ENCODE data around the gene PTPRM. TPM values are rescaled to one million over a fixed set of nuclear protein-coding genes. Genes with fewer than 3 reads are reported as not detected.

PTPRM gene
- polyA plus RNA-seq, 3 donors, result 0.04 to 2.1 (median 0.66) TPM

DNA sequence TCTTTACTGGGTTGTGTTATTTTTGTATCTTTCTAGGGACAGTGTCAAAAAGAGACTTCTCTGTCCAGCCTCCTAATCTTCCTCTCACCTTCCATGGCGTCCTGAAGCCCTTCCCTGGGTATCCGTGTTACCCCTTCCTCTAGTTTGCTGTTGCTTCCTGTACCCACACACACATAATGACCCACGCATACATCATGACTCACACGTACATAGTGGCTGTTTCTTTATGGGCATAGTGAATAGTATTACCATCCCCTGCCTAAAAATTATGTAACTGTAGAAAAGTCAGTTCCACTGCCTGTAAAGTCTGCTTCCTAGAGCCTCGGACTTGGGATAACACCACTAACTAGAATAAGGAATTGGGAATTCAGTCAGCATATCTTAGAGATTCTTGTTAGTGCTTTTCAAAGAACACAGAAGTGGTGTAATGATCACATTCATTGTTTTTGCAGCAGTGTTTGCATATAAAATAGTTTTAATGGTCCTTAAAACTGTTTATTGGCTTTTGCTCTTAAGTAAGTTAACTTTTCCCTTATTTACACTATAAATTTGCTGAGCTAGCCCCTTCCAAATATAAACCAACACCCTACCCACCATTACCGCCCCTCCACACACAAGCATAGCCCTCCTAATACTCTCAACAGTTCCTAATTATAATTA lies 733.8 kb downstream of the PTPRM start:
- no peak overlapping the region for H3K27ac Mint-ChIP-seq
- H3K4me1 Mint-ChIP-seq, result no peaks in the 10 kb centered on the region
- peaks cover 0 to 2% (median 0%) of the 10 kb centered on the region in 7 donors for H3K9me3 Mint-ChIP-seq

GRCh38 chr18:8301427-8302172 lies 734.5 kb downstream of the PTPRM start:
- H3K36me3 Mint-ChIP-seq, result no peaks in the 10 kb centered on the region
- intact Hi-C loops (cut with micrococcal nuclease), result no loop called here
- WGBS (ENCODE audit: insufficient coverage), result 94% methylated on average over 9 of the region's 10 CpGs

More for the DNA sequence above, 733.8 kb downstream of the PTPRM start:
- H3K4me2 ChIP-seq (replicated peaks; ENCODE audit: extremely low read depth, low read length, poor library complexity, severe bottlenecking), result no peak overlapping the region
- no peaks in the 10 kb centered on the region for H3K9me3 ChIP-seq (replicated peaks in 1 of 2; ENCODE audit: control insufficient read depth in 1 of 2, insufficient read depth in 1 of 2, low read length in 2 of 2)
- no peaks in the 10 kb centered on the region for H3K4me1 ChIP-seq (ENCODE audit: control insufficient read depth in 1 of 2, insufficient read depth in 2 of 2, low read length in 2 of 2)
- H3K9ac ChIP-seq (ENCODE audit: insufficient read depth, low read length, poor library complexity, severe bottlenecking), result no peak overlapping the region
- no peak for TF ChIP-seq CTCF (IDR thresholded peaks at IDR 0.05)
- Mint-ChIP-seq H3K4me3 (no peak overlapping the region), H3K36me3 (no peaks in the 10 kb centered on the region), H3K27me3 (ENCODE audit: low read depth in 3 of 3) (peaks cover 0 to 1% (median 0%) of the 10 kb centered on the region in 3 donors)
- no peak for DNase-seq
- H3K79me2 ChIP-seq (ENCODE audit: insufficient read depth, low read length), result no peaks in the 10 kb centered on the region
- H3K27ac ChIP-seq (ENCODE audit: low read depth in 1 of 2, low read length in 2 of 2), result no peak overlapping the region
- intact Hi-C loops (cut with micrococcal nuclease), result no loop called here
- 100% methylated on average over 1 of the region's 6 CpGs for WGBS (ENCODE audit: insufficient coverage)
- H3K36me3 ChIP-seq (replicated peaks in 1 of 2; ENCODE audit: control insufficient read depth in 1 of 2, insufficient read depth in 2 of 2, low read length in 2 of 2), result no peaks in the 10 kb centered on the region
- H3K4me3 ChIP-seq (replicated peaks in 1 of 3; ENCODE audit: low read depth in 2 of 3, low read length in 3 of 3), result no peak overlapping the region
- H2AFZ ChIP-seq (ENCODE audit: insufficient read depth, low read depth, low read length, poor library complexity, severe bottlenecking), result no peak overlapping the region
- H3K27me3 ChIP-seq (ENCODE audit: control insufficient read depth in 2 of 2, insufficient read depth in 2 of 2, low read length in 2 of 2), result no peaks in the 10 kb centered on the region
- H4K20me1 ChIP-seq (ENCODE audit: insufficient read depth, low read length), result no peaks in the 10 kb centered on the region

More at GRCh38 chr18:8301427-8302172, 734.5 kb downstream of the PTPRM start:
- Histone ChIP-seq H2AFZ (ENCODE audit: insufficient read depth, low read depth, low read length, poor library complexity, severe bottlenecking) (no peak overlapping the region), H3K9ac (ENCODE audit: insufficient read depth, low read length, poor library complexity, severe bottlenecking) (no peak overlapping the region), H3K4me3 (replicated peaks in 1 of 3; ENCODE audit: low read depth in 2 of 3, low read length in 3 of 3) (no peak overlapping the region), H3K9me3 (replicated peaks in 1 of 2; ENCODE audit: control insufficient read depth in 1 of 2, insufficient read depth in 1 of 2, low read length in 2 of 2) (no peaks in the 10 kb centered on the region), H3K4me2 (replicated peaks; ENCODE audit: extremely low read depth, low read length, poor library complexity, severe bottlenecking) (no peak overlapping the region), H4K20me1 (ENCODE audit: insufficient read depth, low read length) (no peaks in the 10 kb centered on the region), H3K36me3 (replicated peaks in 1 of 2; ENCODE audit: control insufficient read depth in 1 of 2, insufficient read depth in 2 of 2, low read length in 2 of 2) (no peaks in the 10 kb centered on the region), H3K79me2 (ENCODE audit: insufficient read depth, low read length) (no peaks in the 10 kb centered on the region), H3K27me3 (ENCODE audit: control insufficient read depth in 2 of 2, insufficient read depth in 2 of 2, low read length in 2 of 2) (no peaks in the 10 kb centered on the region), H3K27ac (ENCODE audit: low read depth in 1 of 2, low read length in 2 of 2) (no peak overlapping the region), H3K4me1 (ENCODE audit: control insufficient read depth in 1 of 2, insufficient read depth in 2 of 2, low read length in 2 of 2) (no peaks in the 10 kb centered on the region)
- Mint-ChIP-seq H3K27me3 (ENCODE audit: low read depth in 3 of 3) (peaks cover 0 to 1% (median 0%) of the 10 kb centered on the region in 3 donors), H3K9me3 (peaks cover 0 to 2% (median 0%) of the 10 kb centered on the region in 7 donors), H3K4me3 (no peak overlapping the region), H3K27ac (no peak overlapping the region), H3K4me1 (no peaks in the 10 kb centered on the region)
- no peak for TF ChIP-seq CTCF (IDR thresholded peaks at IDR 0.05)
- DNase-seq, result no peak
